CD14-positive monocyte (primary cell): Measurements from ENCODE around the gene ADORA2B. TPM values are rescaled to one million over a fixed set of nuclear protein-coding genes. Genes with fewer than 3 reads are reported as not detected.

Source experiments
- DNase-seq, 3 donors: peaks; one replicate each; pipeline ENCODE4 v3.0.0-alpha.2; 2011 to 2022
- H2AFZ ChIP-seq: 2 replicates; pipeline ENCODE4 v1.6.0; 2012; ENCODE audit warnings: mild to moderate bottlenecking, low read depth, low read length, inconsistent platforms; ENCODE audit not compliant: insufficient read depth, poor library complexity, severe bottlenecking
- H3K27ac ChIP-seq, 2 donors: 1 replicate in 1 of 2; 2 replicates in 1 of 2; pipeline ENCODE4 v1.5.1; 2012 to 2013; ENCODE audit warnings: low read length in 2 of 2, control low read depth in 1 of 2, inconsistent platforms in 1 of 2, low read depth in 1 of 2, mild to moderate bottlenecking in 1 of 2
- H3K27me3 ChIP-seq, 2 donors: one replicate each; pipeline versions ENCODE4 v1.6.0 to v1.6.1; 2011 to 2013; ENCODE audit warnings: low read length in 2 of 2; ENCODE audit not compliant: control insufficient read depth in 2 of 2, insufficient read depth in 2 of 2
- H3K36me3 ChIP-seq, 2 donors: replicated peaks in 1 of 2; 1 replicate in 1 of 2; 2 replicates in 1 of 2; pipeline versions ENCODE4 v1.5.1 to v1.6.1; 2012 to 2013; ENCODE audit warnings: low read length in 2 of 2, control low read depth in 1 of 2, inconsistent platforms in 1 of 2, mild to moderate bottlenecking in 1 of 2; ENCODE audit not compliant: insufficient read depth in 2 of 2, control insufficient read depth in 1 of 2
- H3K4me1 ChIP-seq, 2 donors: 1 replicate in 1 of 2; 2 replicates in 1 of 2; pipeline versions ENCODE4 v1.5.1 to v1.6.1; 2012 to 2013; ENCODE audit warnings: low read length in 2 of 2, control low read depth in 1 of 2, inconsistent platforms in 1 of 2, mild to moderate bottlenecking in 1 of 2, moderate library complexity in 1 of 2; ENCODE audit not compliant: insufficient read depth in 2 of 2, control insufficient read depth in 1 of 2
- H3K4me2 ChIP-seq: replicated peaks from 2 replicates; pipeline ENCODE3; 2012; ENCODE audit warnings: low read length, moderate library complexity, mild to moderate bottlenecking; ENCODE audit not compliant: poor library complexity, severe bottlenecking; ENCODE audit errors: extremely low read depth
- H3K4me3 ChIP-seq, 3 experiments: fragments of 200-600 bp in 1 of 3; sonication (generic) in 1 of 3; replicated peaks in 1 of 3; 1 replicate in 2 of 3; 2 replicates in 1 of 3; pipeline ENCODE4 v1.5.1; 2011 to 2013; ENCODE audit warnings: low read length in 3 of 3, mild to moderate bottlenecking in 3 of 3, control low read depth in 2 of 3, low read depth in 2 of 3, inconsistent platforms in 1 of 3, moderate library complexity in 1 of 3
- H3K79me2 ChIP-seq: 2 replicates; pipeline ENCODE4 v1.6.0; 2012; ENCODE audit warnings: mild to moderate bottlenecking, control low read depth, inconsistent platforms, low read length, moderate library complexity; ENCODE audit not compliant: insufficient read depth
- H3K9ac ChIP-seq: 2 replicates; pipeline ENCODE4 v1.6.0; 2017; ENCODE audit warnings: low read length, mild to moderate bottlenecking; ENCODE audit not compliant: insufficient read depth, poor library complexity, severe bottlenecking
- H3K9me3 ChIP-seq, 2 donors: replicated peaks in 1 of 2; 1 replicate in 1 of 2; 2 replicates in 1 of 2; pipeline versions ENCODE4 v1.5.1 to v1.6.1; 2012 to 2013; ENCODE audit warnings: low read length in 2 of 2, control low read depth in 1 of 2; ENCODE audit not compliant: control insufficient read depth in 1 of 2, insufficient read depth in 1 of 2
- H4K20me1 ChIP-seq: 2 replicates; pipeline ENCODE4 v1.6.0; 2012; ENCODE audit warnings: mild to moderate bottlenecking, low read length, control low read depth, moderate library complexity; ENCODE audit not compliant: insufficient read depth
- H3K27ac Mint-ChIP-seq, 7 donors: one replicate each; pipeline ENCODE4 v1.8.0; 2020; ENCODE audit warnings: mild to moderate bottlenecking in 7 of 7, mixed read lengths in 7 of 7, moderate library complexity in 6 of 7, inconsistent platforms in 2 of 7
- H3K27me3 Mint-ChIP-seq, 3 donors: one replicate each; pipeline ENCODE4 v1.8.0; 2021 to 2022; ENCODE audit warnings: low read depth in 3 of 3, mild to moderate bottlenecking in 3 of 3, mixed read lengths in 3 of 3, moderate library complexity in 3 of 3, inconsistent platforms in 1 of 3
- H3K36me3 Mint-ChIP-seq, 2 donors: one replicate each; pipeline ENCODE4 v1.8.0; 2020; ENCODE audit warnings: mixed read lengths in 2 of 2, inconsistent platforms in 1 of 2, mild to moderate bottlenecking in 1 of 2
- H3K4me1 Mint-ChIP-seq: one replicate; pipeline ENCODE4 v1.8.0; 2020; ENCODE audit warnings: mild to moderate bottlenecking, mixed read lengths
- H3K4me3 Mint-ChIP-seq, 2 donors: one replicate each; pipeline ENCODE4 v1.8.0; 2020; ENCODE audit warnings: mild to moderate bottlenecking in 2 of 2, mixed read lengths in 2 of 2, moderate library complexity in 1 of 2
- H3K9me3 Mint-ChIP-seq, 7 donors: one replicate each; pipeline ENCODE4 v1.8.0; 2020 to 2022; ENCODE audit warnings: mixed read lengths in 7 of 7, mild to moderate bottlenecking in 6 of 7, moderate library complexity in 6 of 7, inconsistent platforms in 2 of 7
- CTCF ChIP-seq: fragments of 200-600 bp; IDR thresholded peaks from one replicate; pipeline ENCODE4 v1.8.0; 2022; ENCODE audit warnings: antibody characterized with exemption, mild to moderate bottlenecking
- WGBS: methylation state at CpG from one replicate; pipeline ENCODE4 v1.1.5; 2013; ENCODE audit warnings: missing lambda C conversion rate; ENCODE audit not compliant: insufficient coverage; 5-methylcytosine and 5-hydroxymethylcytosine counted together
- intact Hi-C, 2 donors: fragments of 100-400 bp; cut with micrococcal nuclease; formaldehyde crosslinking; loops; one replicate each; pipeline versions ENCODE4 v1.15.0 to v1.15.1; 2023
- polyA plus RNA-seq, 3 donors: library from polyadenylated mRNA; depleted of rRNA in 1 of 3; unstranded in 2 of 3; stranded (reverse) in 1 of 3; fragments of 300-500 nt in 2 of 3; fragments of >200 nt in 1 of 3; fragmentation: Illumina TruSeq in 2 of 3; gene quantifications; 1 replicate in 2 of 3; 2 replicates in 1 of 3; pipeline ENCODE4 v1.2.3, GENCODE V29; 2012 to 2021

ADORA2B gene
- polyA plus RNA-seq, 3 donors, result 2.0 to 6.4 (median 4.4) TPM

- no peak for DNase-seq
- peaks cover 1% of the 10 kb centered on the region for H3K79me2 ChIP-seq
- intact Hi-C loops, result no loop called here
- no peaks in the 10 kb centered on the region for H3K27me3 ChIP-seq
- no peak overlapping the region for H3K4me2 ChIP-seq
- 47% methylated on average over 2 of the region's 6 CpGs for WGBS
- peaks cover 48 to 58% of the 10 kb centered on the region in 2 donors for H3K36me3 Mint-ChIP-seq
- H3K4me1 Mint-ChIP-seq, result peaks cover 20% of the 10 kb centered on the region
- no peak overlapping the region for H3K4me3 ChIP-seq
- no peak overlapping the region for H2AFZ ChIP-seq
- peaks cover 36 to 49% of the 10 kb centered on the region in 2 donors for H3K36me3 ChIP-seq
- peaks cover 0 to 5% (median 0%) of the 10 kb centered on the region in 3 donors for H3K27me3 Mint-ChIP-seq
- no peaks in the 10 kb centered on the region for H3K9me3 Mint-ChIP-seq
- H3K9me3 ChIP-seq, result no peaks in the 10 kb centered on the region
- H3K4me1 ChIP-seq, result peaks cover 14% of the 10 kb centered on the region in 2 donors
- no peaks in the 10 kb centered on the region for H4K20me1 ChIP-seq
- no peak overlapping the region for H3K27ac ChIP-seq
- H3K27ac Mint-ChIP-seq, result peak overlapping the region in 2 of 7 donors; percentile 47 to 54
- no peak overlapping the region for H3K4me3 Mint-ChIP-seq
- no peak for TF ChIP-seq CTCF
- H3K9ac ChIP-seq, result no peak overlapping the region
Measured at GRCh38 chr17:15973834-15974233, 28.9 kb downstream of the ADORA2B start.

GRCh38 chr17:15977894-15978293, 33.0 kb downstream of the ADORA2B start:
- Histone ChIP-seq H3K4me3 (no peak overlapping the region), H3K9me3 (no peaks in the 10 kb centered on the region), H3K9ac (no peak overlapping the region), H3K27me3 (no peaks in the 10 kb centered on the region), H3K4me2 (no peak overlapping the region), H4K20me1 (peaks cover 11% of the 10 kb centered on the region), H3K79me2 (no peaks in the 10 kb centered on the region), H2AFZ (no peak overlapping the region), H3K36me3 (peaks cover 46 to 72% of the 10 kb centered on the region in 2 donors), H3K4me1 (peaks cover 20 to 22% of the 10 kb centered on the region in 2 donors), H3K27ac (no peak overlapping the region)
- WGBS, result 100% methylated on average over 1 of the region's 2 CpGs
- DNase-seq, result no peak
- no peak for TF ChIP-seq CTCF
- Mint-ChIP-seq H3K27ac (no peak overlapping the region), H3K27me3 (no peaks in the 10 kb centered on the region), H3K4me1 (peaks cover 19% of the 10 kb centered on the region), H3K36me3 (peaks cover 66 to 68% of the 10 kb centered on the region in 2 donors), H3K4me3 (no peak overlapping the region), H3K9me3 (no peaks in the 10 kb centered on the region)
- intact Hi-C loops, result no loop called here
